GM23248 (cell line): ENCODE measurements around the gene SUN5.

Experiments used
- EZH2 ChIP-seq: fragments of 200-600 bp; sonication (generic); IDR thresholded peaks from 2 replicates; pipeline ENCODE4 v1.6.1; 2018; ENCODE audit warnings: antibody characterized with exemption, mild to moderate bottlenecking; ENCODE audit not compliant: insufficient read depth, poor library complexity, severe bottlenecking
- EZH2phosphoT487 ChIP-seq: fragments of 200-600 bp; sonication (generic); IDR thresholded peaks from 2 replicates; pipeline ENCODE4 v1.6.1; 2018; ENCODE audit warnings: antibody characterized with exemption, moderate library complexity, mild to moderate bottlenecking, low read depth; ENCODE audit not compliant: insufficient read depth

DNA sequence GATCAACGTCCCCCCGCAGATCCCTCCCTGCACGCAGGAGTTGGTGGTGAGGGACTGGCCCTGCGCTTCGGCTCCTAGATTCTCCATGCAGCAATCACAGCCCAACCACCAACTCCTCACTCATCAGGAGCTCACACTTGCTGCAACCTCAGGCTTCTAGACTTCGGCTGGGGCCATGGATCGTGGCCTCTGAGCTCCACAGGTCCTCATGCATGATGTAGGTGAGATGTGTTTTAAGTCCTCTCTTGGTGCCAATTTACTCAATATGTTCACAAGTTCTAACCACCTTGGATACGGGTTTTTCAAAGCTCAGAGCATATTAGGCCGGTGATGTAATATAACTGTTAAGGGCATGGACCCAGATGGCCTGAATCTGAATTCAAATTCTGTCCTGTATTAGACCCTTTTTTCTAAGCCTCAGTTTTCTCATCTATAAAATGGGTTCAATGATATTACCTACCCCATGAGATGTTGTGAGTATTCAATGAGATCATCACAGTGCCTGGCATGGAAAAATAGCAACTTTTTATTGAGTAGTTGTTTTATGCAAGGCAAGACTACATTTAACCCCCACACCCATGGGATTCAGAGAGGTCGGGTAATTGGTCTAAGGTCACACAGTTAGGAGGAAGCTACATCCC, 31.0 kb downstream of the SUN5 start:
- no peak for TF ChIP-seq EZH2phosphoT487
- TF ChIP-seq EZH2: no peak
